ENCODE results near the gene PLAGL2. TPM values are rescaled to one million over a fixed set of nuclear protein-coding genes. Genes with fewer than 3 reads are reported as not detected.

The PLAGL2 gene
- total RNA-seq, 1 experiment from 2014 or later, result 7.7 TPM

DNA sequence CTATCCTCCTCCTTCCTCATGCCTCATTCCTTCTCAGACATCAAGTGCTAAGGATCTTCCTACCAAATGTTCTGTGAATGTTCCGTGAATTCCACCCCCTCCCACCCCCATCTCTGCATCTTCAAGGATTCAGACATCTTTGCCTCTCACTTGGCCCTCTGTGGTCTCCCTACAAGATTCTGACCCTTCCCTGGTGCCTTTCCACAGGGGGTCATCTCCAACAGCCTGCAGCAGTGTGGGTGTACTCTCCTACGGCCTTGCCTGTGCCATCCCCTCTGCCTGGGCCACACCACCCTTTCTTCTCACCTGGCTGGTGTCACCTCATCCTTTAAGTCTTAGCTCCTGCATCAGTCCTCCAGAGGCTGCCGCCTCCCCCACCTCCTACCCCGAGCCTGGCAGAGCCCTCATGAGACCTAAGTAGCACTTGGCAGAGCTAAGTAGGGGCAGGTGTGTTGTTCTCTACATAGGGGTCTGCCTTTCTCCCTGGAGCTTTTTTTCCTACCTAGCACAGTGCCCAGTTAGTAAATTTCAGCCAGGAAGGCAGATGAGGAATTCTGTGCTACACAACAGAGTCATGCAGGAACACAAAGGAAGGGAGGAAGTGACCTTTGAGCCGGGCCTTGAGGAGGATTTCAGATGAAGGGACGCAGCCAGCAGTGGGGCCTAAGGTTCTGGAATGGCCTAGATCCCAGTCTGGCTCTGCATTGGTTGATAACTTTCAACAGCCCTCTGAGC lies 55.0 kb downstream of the PLAGL2 start:
- DNase-seq (ENCODE audit: low read depth), result no peak

DNA sequence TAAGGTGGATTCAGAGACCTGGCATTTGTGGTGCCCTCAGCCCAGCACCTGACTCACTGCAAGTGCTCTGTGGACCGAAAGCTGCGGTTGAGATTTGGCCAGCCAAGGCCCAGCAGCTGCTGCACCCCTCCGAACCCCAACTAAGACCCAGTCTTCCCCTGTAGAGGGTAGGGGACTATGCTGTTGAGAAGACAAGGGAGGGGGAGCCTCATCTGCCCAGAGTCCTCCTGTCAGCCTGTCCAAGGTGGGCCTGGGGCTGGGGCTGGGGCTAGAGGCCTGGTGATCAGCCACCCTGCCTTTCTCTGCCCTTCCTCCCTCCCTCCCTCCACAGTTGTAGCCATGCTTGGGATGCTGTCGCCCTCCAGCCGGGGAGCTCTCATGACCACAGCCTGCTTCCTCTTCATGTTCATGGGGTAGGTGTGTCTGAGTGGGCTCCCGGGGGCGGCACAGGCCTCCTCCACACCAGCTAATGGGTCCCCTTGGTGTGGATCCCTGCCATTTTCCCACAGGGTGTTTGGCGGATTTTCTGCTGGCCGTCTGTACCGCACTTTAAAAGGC lies 57.2 kb downstream of the PLAGL2 start:
- DNase-seq (ENCODE audit: low read depth), result no peak

DNA sequence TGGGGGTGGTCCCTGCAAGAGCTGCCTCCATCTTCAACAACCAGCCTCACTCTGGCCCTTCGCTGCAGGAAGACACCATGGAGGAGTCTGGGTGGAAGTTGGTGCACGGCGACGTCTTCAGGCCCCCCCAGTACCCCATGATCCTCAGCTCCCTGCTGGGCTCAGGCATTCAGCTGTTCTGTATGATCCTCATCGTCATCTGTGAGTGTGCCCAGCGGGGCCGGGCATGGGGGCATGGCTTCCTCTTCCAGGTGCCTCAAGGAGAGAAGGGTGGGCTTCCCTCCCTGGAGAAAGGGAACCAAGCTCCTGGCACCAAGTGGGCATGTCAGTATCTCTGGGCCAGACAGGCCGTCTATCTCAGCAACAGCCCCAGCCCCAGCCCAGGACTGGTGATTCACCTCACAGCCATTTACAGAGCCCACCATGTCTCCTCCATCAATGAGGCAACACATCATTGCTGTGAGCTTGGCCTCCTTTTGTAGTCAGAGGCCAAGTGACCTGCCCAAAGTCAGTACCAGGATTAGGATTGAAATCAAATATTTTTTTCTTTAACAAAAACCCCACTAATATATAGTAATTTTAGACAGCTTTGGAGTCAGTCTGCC lies 57.9 kb downstream of the PLAGL2 start:
- DNase-seq (ENCODE audit: low read depth), result no peak

DNA sequence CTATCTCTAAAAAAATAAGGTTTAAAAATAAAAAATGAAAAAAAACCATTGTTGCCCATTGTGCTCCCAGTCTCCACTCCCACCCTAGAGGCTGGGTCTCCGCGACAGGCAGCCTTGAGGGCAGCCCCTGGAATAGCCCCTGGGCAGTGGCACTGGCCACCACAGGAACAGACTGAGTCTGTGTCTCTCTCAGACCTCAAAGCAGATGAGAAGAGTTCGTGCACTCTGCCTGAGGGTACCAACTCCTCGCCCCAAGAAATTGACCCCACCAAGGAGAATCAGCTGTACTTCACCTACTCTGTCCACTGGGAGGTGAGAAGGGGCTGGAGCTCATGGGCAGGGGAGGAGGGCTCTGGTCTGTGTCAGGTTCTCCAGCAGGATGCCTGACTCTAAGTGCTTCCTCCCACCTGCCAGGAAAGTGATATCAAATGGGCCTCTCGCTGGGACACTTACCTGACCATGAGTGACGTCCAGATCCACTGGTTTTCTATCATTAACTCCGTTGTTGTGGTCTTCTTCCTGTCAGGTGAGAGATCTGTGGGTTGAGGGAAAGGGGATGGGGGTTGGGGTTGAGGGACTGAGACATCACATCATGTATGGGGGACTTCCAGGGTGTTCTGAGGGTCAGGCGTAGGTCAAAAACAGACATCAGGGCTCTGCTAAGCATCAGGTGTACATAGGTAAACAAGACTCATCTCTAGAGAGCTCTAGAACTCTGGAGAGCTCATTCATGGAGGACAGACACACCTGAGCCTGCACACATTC lies 62.5 kb downstream of the PLAGL2 start:
- no peak for DNase-seq (ENCODE audit: low read depth)

GRCh38 chr20:32142991-32143390 lies 64.6 kb downstream of the PLAGL2 start:
- no peak for DNase-seq (ENCODE audit: low read depth)

Other genes starting within 250 kb of the PLAGL2 start
- gene XKR7, start 239.6 kb downstream of the PLAGL2 start, total RNA-seq (2014; rRNA removed; shearing (Covaris generic)), result 0.05 TPM in 1 of 2 replicates, not detected in the other
- gene CCM2L, start 197.3 kb downstream of the PLAGL2 start, total RNA-seq (2014; rRNA removed; shearing (Covaris generic)), result not detected in 2 replicates
- gene HCK, start 155.5 kb downstream of the PLAGL2 start, total RNA-seq (2014; rRNA removed; shearing (Covaris generic)), result 0.27 TPM in 1 of 2 replicates, not detected in the other
- 60.2 and 77.4 TPM in 2 replicates for gene TM9SF4, start 98.0 kb downstream of the PLAGL2 start, total RNA-seq (2014; rRNA removed; shearing (Covaris generic))
- 76.5 and 111 TPM in 2 replicates for gene POFUT1, start 137 bp upstream of the PLAGL2 start, total RNA-seq (2014; rRNA removed; shearing (Covaris generic))
- 20.3 and 28.4 TPM in 2 replicates for gene KIF3B, start 69.9 kb upstream of the PLAGL2 start, total RNA-seq (2014; rRNA removed; shearing (Covaris generic))
- gene ASXL1, start 150.6 kb upstream of the PLAGL2 start, total RNA-seq (2014; rRNA removed; shearing (Covaris generic)), result 27.4 and 43.5 TPM in 2 replicates